Smooth muscle cell (in vitro differentiated cells): ENCODE measurements around the gene ZNF222. TPM values are rescaled to one million over a fixed set of nuclear protein-coding genes. Genes with fewer than 3 reads are reported as not detected.
A peak's percentile ranks its signal among the peaks of the same experiment; 100 is the strongest.

Experiments
- DNase-seq: peaks from one replicate; lab custom pipeline; 2025; ENCODE audit not compliant: unreplicated experiment; lab: John Stamatoyannopoulos, UW
- H2AFZ ChIP-seq: fragments of 200-600 bp; sonication (generic); 2 replicates; pipeline ENCODE4 v1.6.0; 2016; ENCODE audit warnings: antibody characterized with exemption, low read depth, mild to moderate bottlenecking
- H3F3A ChIP-seq: fragments of 200-600 bp; sonication (generic); 2 replicates; pipeline ENCODE4 v1.6.0; 2017; ENCODE audit warnings: antibody characterized with exemption, low read depth
- H3K27ac ChIP-seq: fragments of 200-600 bp; sonication (generic); 2 replicates; pipeline ENCODE4 v1.5.1; 2016; ENCODE audit warnings: low read depth, mild to moderate bottlenecking
- H3K27me3 ChIP-seq: fragments of 200-600 bp; sonication (generic); 2 replicates; pipeline ENCODE4 v1.6.1; 2016; ENCODE audit warnings: low read depth, mild to moderate bottlenecking
- H3K36me3 ChIP-seq: fragments of 200-600 bp; sonication (generic); 2 replicates; pipeline ENCODE4 v1.5.1; 2016; ENCODE audit warnings: low read depth
- H3K4me1 ChIP-seq: fragments of 200-600 bp; sonication (generic); 2 replicates; pipeline ENCODE4 v1.5.1; 2016; ENCODE audit warnings: low read depth
- H3K4me2 ChIP-seq: fragments of 200-600 bp; sonication (generic); 2 replicates; pipeline ENCODE4 v1.6.0; 2016; ENCODE audit warnings: mild to moderate bottlenecking
- H3K4me3 ChIP-seq: fragments of 200-600 bp; sonication (generic); 2 replicates; pipeline ENCODE4 v1.5.1; 2016; ENCODE audit warnings: mild to moderate bottlenecking
- H3K79me2 ChIP-seq: fragments of 200-600 bp; sonication (generic); 2 replicates; pipeline ENCODE4 v1.6.0; 2016; ENCODE audit warnings: low read depth, mild to moderate bottlenecking
- H3K9ac ChIP-seq: fragments of 200-600 bp; sonication (generic); 2 replicates; pipeline ENCODE4 v1.6.0; 2016; ENCODE audit warnings: low read depth
- H3K9me3 ChIP-seq: fragments of 200-600 bp; sonication (generic); replicated peaks from 2 replicates; pipeline ENCODE4 v1.5.1; 2016; ENCODE audit warnings: low read depth
- H4K20me1 ChIP-seq: fragments of 200-600 bp; sonication (generic); 2 replicates; pipeline ENCODE4 v1.6.0; 2016; ENCODE audit warnings: low read depth
- WGBS: methylation state at CpG from one replicate; pipeline ENCODE4 v1.1.7; 2016; ENCODE audit warnings: low lambda C conversion rate; 5-methylcytosine and 5-hydroxymethylcytosine counted together
- polyA plus RNA-seq: library from polyadenylated mRNA; unstranded; fragments of >200 nt; fragmentation: Nextera tagmentation; extraction: Ambion mirVana; gene quantifications from 2 replicates; pipeline ENCODE4 v1.2.1, GENCODE V29; 2016
- total RNA-seq: library from RNA; depleted of rRNA; stranded (reverse); fragments of >200 nt; gene quantifications from 2 replicates; pipeline ENCODE4 v1.2.3, GENCODE V29; 2014
- TF ChIP-seq, protein P1 (sequence below): fragments of 200-600 bp; sonication (generic); IDR thresholded peaks from 2 replicates; pipeline ENCODE4 v1.5.1; 2017; ENCODE audit warnings: borderline replicate concordance, mild to moderate bottlenecking, antibody characterized with exemption; ENCODE audit not compliant: insufficient read depth, poor library complexity, severe bottlenecking

The ZNF222 gene
- total and polyA plus RNA-seq, 2 experiments from 2014 or later: 5.3 to 5.9 TPM

DNA sequence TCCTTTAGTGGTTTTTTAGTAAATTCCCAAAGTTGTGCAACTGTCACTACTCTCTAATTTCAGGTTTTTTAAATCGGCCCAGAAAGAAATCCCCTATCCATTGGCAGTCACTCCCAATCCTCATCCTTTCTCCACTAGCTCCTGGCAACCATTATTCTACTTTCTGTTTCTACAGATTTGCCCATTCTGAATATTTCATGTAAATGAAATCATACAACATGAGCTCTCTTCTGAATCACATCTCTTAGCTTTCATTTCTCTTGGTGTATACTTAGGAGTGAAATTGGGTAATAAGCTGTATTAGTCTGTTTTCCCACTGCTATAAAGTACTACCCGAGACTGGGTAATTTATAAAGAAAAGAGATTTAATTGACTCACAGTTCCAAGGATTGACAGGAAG is 17.0 kb downstream of the ZNF222 start:
- peaks cover 7% of the 10 kb centered on the region for H3K9me3 ChIP-seq
- no peak for DNase-seq
- H4K20me1 ChIP-seq: no peaks in the 10 kb centered on the region
- no peak overlapping the region for H3K27ac ChIP-seq
- no peaks in the 10 kb centered on the region for H3F3A ChIP-seq
- no peak overlapping the region for H3K4me2 ChIP-seq
- TF ChIP-seq, protein P1, sequence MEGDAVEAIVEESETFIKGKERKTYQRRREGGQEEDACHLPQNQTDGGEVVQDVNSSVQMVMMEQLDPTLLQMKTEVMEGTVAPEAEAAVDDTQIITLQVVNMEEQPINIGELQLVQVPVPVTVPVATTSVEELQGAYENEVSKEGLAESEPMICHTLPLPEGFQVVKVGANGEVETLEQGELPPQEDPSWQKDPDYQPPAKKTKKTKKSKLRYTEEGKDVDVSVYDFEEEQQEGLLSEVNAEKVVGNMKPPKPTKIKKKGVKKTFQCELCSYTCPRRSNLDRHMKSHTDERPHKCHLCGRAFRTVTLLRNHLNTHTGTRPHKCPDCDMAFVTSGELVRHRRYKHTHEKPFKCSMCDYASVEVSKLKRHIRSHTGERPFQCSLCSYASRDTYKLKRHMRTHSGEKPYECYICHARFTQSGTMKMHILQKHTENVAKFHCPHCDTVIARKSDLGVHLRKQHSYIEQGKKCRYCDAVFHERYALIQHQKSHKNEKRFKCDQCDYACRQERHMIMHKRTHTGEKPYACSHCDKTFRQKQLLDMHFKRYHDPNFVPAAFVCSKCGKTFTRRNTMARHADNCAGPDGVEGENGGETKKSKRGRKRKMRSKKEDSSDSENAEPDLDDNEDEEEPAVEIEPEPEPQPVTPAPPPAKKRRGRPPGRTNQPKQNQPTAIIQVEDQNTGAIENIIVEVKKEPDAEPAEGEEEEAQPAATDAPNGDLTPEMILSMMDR: no peak
- no peaks in the 10 kb centered on the region for H3K36me3 ChIP-seq
- H3K4me1 ChIP-seq: no peaks in the 10 kb centered on the region
- no peak overlapping the region for H2AFZ ChIP-seq
- H3K4me3 ChIP-seq: no peak overlapping the region
- no peaks in the 10 kb centered on the region for H3K27me3 ChIP-seq
- H3K79me2 ChIP-seq: no peaks in the 10 kb centered on the region
- 72% methylated on average over 2 of the region's 2 CpGs for WGBS
- no peak overlapping the region for H3K9ac ChIP-seq

- H3K27ac ChIP-seq: no peak overlapping the region
- peak overlapping the region; percentile 96 for H3K4me2 ChIP-seq
- 81% methylated on average over 21 of the region's 21 CpGs for WGBS
- H3F3A ChIP-seq: no peaks in the 10 kb centered on the region
- peak overlapping the region; percentile 96 for H3K4me3 ChIP-seq
- H3K4me1 ChIP-seq: peaks cover 8% of the 10 kb centered on the region
- H4K20me1 ChIP-seq: no peaks in the 10 kb centered on the region
- H3K36me3 ChIP-seq: peaks cover 5% of the 10 kb centered on the region
- H3K79me2 ChIP-seq: peaks cover 17% of the 10 kb centered on the region
- H3K9ac ChIP-seq: no peak overlapping the region
- DNase-seq: no peak
- H3K9me3 ChIP-seq: no peaks in the 10 kb centered on the region
- peak overlapping the region; percentile 98 for H2AFZ ChIP-seq
- no peaks in the 10 kb centered on the region for H3K27me3 ChIP-seq
- TF ChIP-seq, protein P1: no peak
These were observed 25.8 kb downstream of the ZNF222 start for GRCh38 chr19:44050740-44051649.

DNA sequence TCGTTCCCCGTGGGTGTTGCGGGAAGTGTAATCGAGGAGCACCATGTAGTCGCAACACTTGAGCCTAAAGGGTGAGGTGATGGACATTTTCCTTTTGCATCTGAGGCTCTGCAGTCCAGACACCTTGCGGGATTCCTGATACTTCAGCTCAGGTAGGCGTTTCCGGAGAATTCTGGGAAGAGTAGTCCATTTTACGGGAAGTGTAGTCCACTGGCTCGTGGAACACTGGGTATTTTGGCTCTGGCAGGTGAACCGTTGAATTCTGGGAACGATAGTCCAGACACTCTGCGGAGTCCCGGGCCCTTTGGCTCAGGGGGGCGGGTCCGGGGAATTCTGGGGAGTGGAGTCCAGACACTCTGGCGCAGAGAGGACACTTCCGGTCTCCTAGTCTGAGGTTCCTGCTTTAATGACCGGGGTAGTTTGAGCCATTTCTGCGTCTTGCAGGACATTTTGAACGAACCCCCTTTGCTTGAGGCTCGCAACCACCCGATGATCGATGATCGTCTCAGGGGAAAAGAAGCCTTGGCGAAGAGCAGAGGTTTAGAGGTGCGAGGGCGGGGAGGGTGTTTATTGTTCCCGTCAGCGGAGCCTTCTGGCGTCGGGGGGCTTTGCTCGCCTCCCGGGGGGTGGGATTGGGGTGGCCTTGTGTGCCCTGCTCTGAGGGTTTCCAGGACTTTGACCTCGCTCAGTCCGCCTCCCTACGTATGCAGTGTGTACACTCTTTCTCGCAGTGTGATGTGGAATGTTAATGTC is 26.6 kb downstream of the ZNF222 start, which contains the start of gene ZNF223:
TSS of gene ZNF223 (plus strand) at position 387 of the 753 bp plus-strand sequence. CDS start 3,141 bp downstream, outside the sequence.
- H3F3A ChIP-seq: no peaks in the 10 kb centered on the region
- H3K36me3 ChIP-seq: peaks cover 5% of the 10 kb centered on the region
- peak within 1 kb of the TSS; percentile 96 for H3K4me3 ChIP-seq
- peaks cover 8% of the 10 kb centered on the region for H3K4me1 ChIP-seq
- 2% methylated on average over 37 of the region's 38 CpGs for WGBS
- peak; percentile 32 for DNase-seq
- H3K79me2 ChIP-seq: peaks cover 17% of the 10 kb centered on the region
- no peaks in the 10 kb centered on the region for H3K9me3 ChIP-seq
- H4K20me1 ChIP-seq: no peaks in the 10 kb centered on the region
- H3K4me2 ChIP-seq: peak within 1 kb of the TSS; percentile 96
- TF ChIP-seq, protein P1: no peak
- peak within 1 kb of the TSS; percentile 91 for H3K9ac ChIP-seq
- peak within 1 kb of the TSS; percentile 98 for H2AFZ ChIP-seq
- H3K27ac ChIP-seq: peak within 1 kb of the TSS; percentile 53
- H3K27me3 ChIP-seq: no peaks in the 10 kb centered on the region
